Measurements from ENCODE around the gene ACSM6. TPM values are rescaled to one million over a fixed set of nuclear protein-coding genes. Genes with fewer than 3 reads are reported as not detected.

The ACSM6 gene
- total RNA-seq, 1 experiment from 2014 or later: not detected

DNA sequence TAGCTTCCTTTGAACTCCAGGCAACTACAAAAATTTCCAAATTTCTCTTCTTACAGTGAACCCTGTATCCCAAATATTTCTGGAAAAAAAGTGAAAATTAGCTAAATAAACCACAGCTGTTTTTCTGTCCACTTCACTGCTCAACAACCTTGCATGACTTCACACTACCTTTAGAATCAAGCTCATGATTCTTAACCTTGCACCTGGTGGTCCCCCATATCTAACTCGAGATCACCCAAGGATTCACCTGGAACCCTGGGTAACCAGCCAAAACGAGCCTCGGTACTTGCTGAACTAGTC lies 49.2 kb downstream of the ACSM6 start (continued):
- TF ChIP-seq, protein P1, sequence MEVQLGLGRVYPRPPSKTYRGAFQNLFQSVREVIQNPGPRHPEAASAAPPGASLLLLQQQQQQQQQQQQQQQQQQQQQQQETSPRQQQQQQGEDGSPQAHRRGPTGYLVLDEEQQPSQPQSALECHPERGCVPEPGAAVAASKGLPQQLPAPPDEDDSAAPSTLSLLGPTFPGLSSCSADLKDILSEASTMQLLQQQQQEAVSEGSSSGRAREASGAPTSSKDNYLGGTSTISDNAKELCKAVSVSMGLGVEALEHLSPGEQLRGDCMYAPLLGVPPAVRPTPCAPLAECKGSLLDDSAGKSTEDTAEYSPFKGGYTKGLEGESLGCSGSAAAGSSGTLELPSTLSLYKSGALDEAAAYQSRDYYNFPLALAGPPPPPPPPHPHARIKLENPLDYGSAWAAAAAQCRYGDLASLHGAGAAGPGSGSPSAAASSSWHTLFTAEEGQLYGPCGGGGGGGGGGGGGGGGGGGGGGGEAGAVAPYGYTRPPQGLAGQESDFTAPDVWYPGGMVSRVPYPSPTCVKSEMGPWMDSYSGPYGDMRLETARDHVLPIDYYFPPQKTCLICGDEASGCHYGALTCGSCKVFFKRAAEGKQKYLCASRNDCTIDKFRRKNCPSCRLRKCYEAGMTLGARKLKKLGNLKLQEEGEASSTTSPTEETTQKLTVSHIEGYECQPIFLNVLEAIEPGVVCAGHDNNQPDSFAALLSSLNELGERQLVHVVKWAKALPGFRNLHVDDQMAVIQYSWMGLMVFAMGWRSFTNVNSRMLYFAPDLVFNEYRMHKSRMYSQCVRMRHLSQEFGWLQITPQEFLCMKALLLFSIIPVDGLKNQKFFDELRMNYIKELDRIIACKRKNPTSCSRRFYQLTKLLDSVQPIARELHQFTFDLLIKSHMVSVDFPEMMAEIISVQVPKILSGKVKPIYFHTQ (CRISPR knock-in tag; IDR thresholded peaks at IDR 0.05): no peak
- TF ChIP-seq, protein P2, sequence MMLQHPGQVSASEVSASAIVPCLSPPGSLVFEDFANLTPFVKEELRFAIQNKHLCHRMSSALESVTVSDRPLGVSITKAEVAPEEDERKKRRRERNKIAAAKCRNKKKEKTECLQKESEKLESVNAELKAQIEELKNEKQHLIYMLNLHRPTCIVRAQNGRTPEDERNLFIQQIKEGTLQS (CRISPR knock-in tag; conservative IDR thresholded peaks at IDR 0.05): no peak
- no peak for TF ChIP-seq FOXK1 (CRISPR knock-in tag; IDR thresholded peaks at IDR 0.05)
- TF ChIP-seq CREB1 (CRISPR knock-in tag; IDR thresholded peaks at IDR 0.05): no peak
- no peak for TF ChIP-seq RORB (CRISPR knock-in tag; IDR thresholded peaks at IDR 0.05)
- TF ChIP-seq MYBL2 (CRISPR knock-in tag; IDR thresholded peaks at IDR 0.05): no peak
- TF ChIP-seq, protein P3, sequence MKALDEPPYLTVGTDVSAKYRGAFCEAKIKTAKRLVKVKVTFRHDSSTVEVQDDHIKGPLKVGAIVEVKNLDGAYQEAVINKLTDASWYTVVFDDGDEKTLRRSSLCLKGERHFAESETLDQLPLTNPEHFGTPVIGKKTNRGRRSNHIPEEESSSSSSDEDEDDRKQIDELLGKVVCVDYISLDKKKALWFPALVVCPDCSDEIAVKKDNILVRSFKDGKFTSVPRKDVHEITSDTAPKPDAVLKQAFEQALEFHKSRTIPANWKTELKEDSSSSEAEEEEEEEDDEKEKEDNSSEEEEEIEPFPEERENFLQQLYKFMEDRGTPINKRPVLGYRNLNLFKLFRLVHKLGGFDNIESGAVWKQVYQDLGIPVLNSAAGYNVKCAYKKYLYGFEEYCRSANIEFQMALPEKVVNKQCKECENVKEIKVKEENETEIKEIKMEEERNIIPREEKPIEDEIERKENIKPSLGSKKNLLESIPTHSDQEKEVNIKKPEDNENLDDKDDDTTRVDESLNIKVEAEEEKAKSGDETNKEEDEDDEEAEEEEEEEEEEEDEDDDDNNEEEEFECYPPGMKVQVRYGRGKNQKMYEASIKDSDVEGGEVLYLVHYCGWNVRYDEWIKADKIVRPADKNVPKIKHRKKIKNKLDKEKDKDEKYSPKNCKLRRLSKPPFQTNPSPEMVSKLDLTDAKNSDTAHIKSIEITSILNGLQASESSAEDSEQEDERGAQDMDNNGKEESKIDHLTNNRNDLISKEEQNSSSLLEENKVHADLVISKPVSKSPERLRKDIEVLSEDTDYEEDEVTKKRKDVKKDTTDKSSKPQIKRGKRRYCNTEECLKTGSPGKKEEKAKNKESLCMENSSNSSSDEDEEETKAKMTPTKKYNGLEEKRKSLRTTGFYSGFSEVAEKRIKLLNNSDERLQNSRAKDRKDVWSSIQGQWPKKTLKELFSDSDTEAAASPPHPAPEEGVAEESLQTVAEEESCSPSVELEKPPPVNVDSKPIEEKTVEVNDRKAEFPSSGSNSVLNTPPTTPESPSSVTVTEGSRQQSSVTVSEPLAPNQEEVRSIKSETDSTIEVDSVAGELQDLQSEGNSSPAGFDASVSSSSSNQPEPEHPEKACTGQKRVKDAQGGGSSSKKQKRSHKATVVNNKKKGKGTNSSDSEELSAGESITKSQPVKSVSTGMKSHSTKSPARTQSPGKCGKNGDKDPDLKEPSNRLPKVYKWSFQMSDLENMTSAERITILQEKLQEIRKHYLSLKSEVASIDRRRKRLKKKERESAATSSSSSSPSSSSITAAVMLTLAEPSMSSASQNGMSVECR (CRISPR knock-in tag; IDR thresholded peaks at IDR 0.05; ENCODE audit: borderline replicate concordance): no peak
- TF ChIP-seq, protein P4, sequence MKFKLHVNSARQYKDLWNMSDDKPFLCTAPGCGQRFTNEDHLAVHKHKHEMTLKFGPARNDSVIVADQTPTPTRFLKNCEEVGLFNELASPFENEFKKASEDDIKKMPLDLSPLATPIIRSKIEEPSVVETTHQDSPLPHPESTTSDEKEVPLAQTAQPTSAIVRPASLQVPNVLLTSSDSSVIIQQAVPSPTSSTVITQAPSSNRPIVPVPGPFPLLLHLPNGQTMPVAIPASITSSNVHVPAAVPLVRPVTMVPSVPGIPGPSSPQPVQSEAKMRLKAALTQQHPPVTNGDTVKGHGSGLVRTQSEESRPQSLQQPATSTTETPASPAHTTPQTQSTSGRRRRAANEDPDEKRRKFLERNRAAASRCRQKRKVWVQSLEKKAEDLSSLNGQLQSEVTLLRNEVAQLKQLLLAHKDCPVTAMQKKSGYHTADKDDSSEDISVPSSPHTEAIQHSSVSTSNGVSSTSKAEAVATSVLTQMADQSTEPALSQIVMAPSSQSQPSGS (CRISPR knock-in tag; IDR thresholded peaks at IDR 0.05; ENCODE audit: borderline replicate concordance, low read depth): no peak
- TF ChIP-seq ZNF219 (CRISPR knock-in tag; IDR thresholded peaks at IDR 0.05; ENCODE audit: borderline replicate concordance): no peak
- TF ChIP-seq, protein P5, sequence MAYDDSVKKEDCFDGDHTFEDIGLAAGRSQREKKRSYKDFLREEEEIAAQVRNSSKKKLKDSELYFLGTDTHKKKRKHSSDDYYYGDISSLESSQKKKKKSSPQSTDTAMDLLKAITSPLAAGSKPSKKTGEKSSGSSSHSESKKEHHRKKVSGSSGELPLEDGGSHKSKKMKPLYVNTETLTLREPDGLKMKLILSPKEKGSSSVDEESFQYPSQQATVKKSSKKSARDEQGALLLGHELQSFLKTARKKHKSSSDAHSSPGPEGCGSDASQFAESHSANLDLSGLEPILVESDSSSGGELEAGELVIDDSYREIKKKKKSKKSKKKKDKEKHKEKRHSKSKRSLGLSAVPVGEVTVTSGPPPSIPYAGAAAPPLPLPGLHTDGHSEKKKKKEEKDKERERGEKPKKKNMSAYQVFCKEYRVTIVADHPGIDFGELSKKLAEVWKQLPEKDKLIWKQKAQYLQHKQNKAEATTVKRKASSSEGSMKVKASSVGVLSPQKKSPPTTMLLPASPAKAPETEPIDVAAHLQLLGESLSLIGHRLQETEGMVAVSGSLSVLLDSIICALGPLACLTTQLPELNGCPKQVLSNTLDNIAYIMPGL (CRISPR knock-in tag; IDR thresholded peaks at IDR 0.05): no peak
- TF ChIP-seq, protein P6, sequence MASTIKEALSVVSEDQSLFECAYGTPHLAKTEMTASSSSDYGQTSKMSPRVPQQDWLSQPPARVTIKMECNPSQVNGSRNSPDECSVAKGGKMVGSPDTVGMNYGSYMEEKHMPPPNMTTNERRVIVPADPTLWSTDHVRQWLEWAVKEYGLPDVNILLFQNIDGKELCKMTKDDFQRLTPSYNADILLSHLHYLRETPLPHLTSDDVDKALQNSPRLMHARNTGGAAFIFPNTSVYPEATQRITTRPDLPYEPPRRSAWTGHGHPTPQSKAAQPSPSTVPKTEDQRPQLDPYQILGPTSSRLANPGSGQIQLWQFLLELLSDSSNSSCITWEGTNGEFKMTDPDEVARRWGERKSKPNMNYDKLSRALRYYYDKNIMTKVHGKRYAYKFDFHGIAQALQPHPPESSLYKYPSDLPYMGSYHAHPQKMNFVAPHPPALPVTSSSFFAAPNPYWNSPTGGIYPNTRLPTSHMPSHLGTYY (CRISPR knock-in tag; IDR thresholded peaks at IDR 0.05): no peak
- TF ChIP-seq, protein P7, sequence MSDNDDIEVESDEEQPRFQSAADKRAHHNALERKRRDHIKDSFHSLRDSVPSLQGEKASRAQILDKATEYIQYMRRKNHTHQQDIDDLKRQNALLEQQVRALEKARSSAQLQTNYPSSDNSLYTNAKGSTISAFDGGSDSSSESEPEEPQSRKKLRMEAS (CRISPR knock-in tag; IDR thresholded peaks at IDR 0.05): no peak
- no peak for TF ChIP-seq KAT7 (CRISPR knock-in tag; IDR thresholded peaks at IDR 0.05; ENCODE audit: borderline replicate concordance)

DNA sequence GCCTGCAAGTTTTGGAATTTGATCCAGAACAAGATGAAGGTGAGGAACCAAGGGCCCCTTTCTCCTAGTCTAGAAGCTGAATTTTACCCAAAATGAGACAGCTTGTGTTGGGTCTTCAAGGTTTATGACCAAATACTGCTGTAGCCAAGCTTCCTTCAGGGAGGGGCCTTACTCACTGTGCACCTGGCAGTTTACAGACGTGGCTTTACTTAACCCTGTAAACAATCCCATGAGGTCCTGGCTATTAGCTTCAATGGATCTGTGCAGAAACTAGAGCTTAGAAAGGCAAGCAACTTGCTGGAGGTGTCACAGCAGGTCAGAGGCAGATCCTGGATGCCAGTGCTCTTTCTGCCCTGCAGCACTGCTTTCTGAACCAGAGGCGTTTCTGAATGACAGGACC lies 50.1 kb downstream of the ACSM6 start:
- Mint-ChIP-seq H3K27ac (no peak overlapping the region), H3K9me3 (peaks cover 8% of the 10 kb centered on the region), H3K27me3 (ENCODE audit: low read depth) (no peaks in the 10 kb centered on the region), H3K36me3 (peaks cover 57% of the 10 kb centered on the region), H3K4me1 (peaks cover 36% of the 10 kb centered on the region), H3K4me3 (no peak overlapping the region)
- CTCF ChIA-PET: interaction anchor here (1.1 to 3.3 kb wide), 24 partner anchors 9 to 616 kb away, joined by 3 to 69 read pairs (median 10); no protein-coding TSS in a partner anchor
- POLR2A ChIA-PET: interaction anchor here (0.7 kb wide), 1 partner anchor 77 kb away, joined by 3 read pairs; no protein-coding TSS in a partner anchor
- ATAC-seq: no peak
- no peak for DNase-seq (ENCODE audit: low spot score)
- TF ChIP-seq CREB1 (CRISPR knock-in tag; IDR thresholded peaks at IDR 0.05) (no peak), ZNF396 (CRISPR knock-in tag; IDR thresholded peaks at IDR 0.05; ENCODE audit: borderline replicate concordance) (no peak), ZNF263 (CRISPR knock-in tag; IDR thresholded peaks at IDR 0.05; ENCODE audit: low read depth) (no peak), ZNF138 (CRISPR knock-in tag; conservative IDR thresholded peaks at IDR 0.05) (no peak)
- TF ChIP-seq, protein P8, sequence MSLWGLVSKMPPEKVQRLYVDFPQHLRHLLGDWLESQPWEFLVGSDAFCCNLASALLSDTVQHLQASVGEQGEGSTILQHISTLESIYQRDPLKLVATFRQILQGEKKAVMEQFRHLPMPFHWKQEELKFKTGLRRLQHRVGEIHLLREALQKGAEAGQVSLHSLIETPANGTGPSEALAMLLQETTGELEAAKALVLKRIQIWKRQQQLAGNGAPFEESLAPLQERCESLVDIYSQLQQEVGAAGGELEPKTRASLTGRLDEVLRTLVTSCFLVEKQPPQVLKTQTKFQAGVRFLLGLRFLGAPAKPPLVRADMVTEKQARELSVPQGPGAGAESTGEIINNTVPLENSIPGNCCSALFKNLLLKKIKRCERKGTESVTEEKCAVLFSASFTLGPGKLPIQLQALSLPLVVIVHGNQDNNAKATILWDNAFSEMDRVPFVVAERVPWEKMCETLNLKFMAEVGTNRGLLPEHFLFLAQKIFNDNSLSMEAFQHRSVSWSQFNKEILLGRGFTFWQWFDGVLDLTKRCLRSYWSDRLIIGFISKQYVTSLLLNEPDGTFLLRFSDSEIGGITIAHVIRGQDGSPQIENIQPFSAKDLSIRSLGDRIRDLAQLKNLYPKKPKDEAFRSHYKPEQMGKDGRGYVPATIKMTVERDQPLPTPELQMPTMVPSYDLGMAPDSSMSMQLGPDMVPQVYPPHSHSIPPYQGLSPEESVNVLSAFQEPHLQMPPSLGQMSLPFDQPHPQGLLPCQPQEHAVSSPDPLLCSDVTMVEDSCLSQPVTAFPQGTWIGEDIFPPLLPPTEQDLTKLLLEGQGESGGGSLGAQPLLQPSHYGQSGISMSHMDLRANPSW (CRISPR knock-in tag; conservative IDR thresholded peaks at IDR 0.05; ENCODE audit: low read depth): no peak
- TF ChIP-seq, protein P9, sequence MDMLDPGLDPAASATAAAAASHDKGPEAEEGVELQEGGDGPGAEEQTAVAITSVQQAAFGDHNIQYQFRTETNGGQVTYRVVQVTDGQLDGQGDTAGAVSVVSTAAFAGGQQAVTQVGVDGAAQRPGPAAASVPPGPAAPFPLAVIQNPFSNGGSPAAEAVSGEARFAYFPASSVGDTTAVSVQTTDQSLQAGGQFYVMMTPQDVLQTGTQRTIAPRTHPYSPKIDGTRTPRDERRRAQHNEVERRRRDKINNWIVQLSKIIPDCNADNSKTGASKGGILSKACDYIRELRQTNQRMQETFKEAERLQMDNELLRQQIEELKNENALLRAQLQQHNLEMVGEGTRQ (CRISPR knock-in tag; IDR thresholded peaks at IDR 0.05): no peak
- TF ChIP-seq, protein P7 (CRISPR knock-in tag; IDR thresholded peaks at IDR 0.05): no peak

Data from WTC11 (cell line).